ENCODE results near the gene CCDC196. TPM values are rescaled to one million over a fixed set of nuclear protein-coding genes. Genes with fewer than 3 reads are reported as not detected.
"Not testable (repeated sequence)": the region's sequence is repeated elsewhere in the genome, so short reads cannot be mapped to it uniquely, and the experiment has no call there.

Gene CCDC196
- total RNA-seq, 1 experiment from 2014 or later: not detected

GRCh38 chr14:66501592-66501991 lies 15.4 kb downstream of the CCDC196 start:
- no peak overlapping the region for H3K4me2 ChIP-seq (ENCODE audit: insufficient read depth, insufficient read length, low read length)
- no peak overlapping the region for H3K18ac ChIP-seq (ENCODE audit: insufficient read length, low read depth, low read length)
- no peak overlapping the region for H2AFZ ChIP-seq (ENCODE audit: low read length)
- no peak overlapping the region for H3K9ac ChIP-seq (ENCODE audit: extremely low read depth, insufficient read length, low read length)
- no peak overlapping the region for H2BK12ac ChIP-seq (ENCODE audit: insufficient read length, low read depth, low read length)
- H3K79me2 ChIP-seq (ENCODE audit: insufficient read depth, low read length): no peaks in the 10 kb centered on the region
- no peaks in the 10 kb centered on the region for H3K27me3 ChIP-seq (ENCODE audit: insufficient read depth, low read length)
- H2AK5ac ChIP-seq (ENCODE audit: insufficient read length, low read length): no peak overlapping the region
- no peak overlapping the region for H4K91ac ChIP-seq (ENCODE audit: insufficient read length, low read depth, low read length)
- H3K4me1 Mint-ChIP-seq: no peaks in the 10 kb centered on the region
- H3K79me1 ChIP-seq (ENCODE audit: insufficient read depth, low read depth, low read length, poor library complexity, severe bottlenecking): no peaks in the 10 kb centered on the region
- no peak overlapping the region for H3K4me3 Mint-ChIP-seq
- peaks cover 7% of the 10 kb centered on the region for H3K27me3 Mint-ChIP-seq (ENCODE audit: low read depth)
- no peak overlapping the region for H3K23ac ChIP-seq (ENCODE audit: insufficient read length, low read depth, low read length)
- H3K4ac ChIP-seq (ENCODE audit: low read depth, low read length): no peak overlapping the region
- H2BK120ac ChIP-seq (ENCODE audit: low read depth, low read length, poor library complexity, severe bottlenecking): no peak overlapping the region
- no peak overlapping the region for H3T11ph ChIP-seq (ENCODE audit: low read length)
- H3K9me3 ChIP-seq (ENCODE audit: control insufficient read depth, low read depth, low read length): no peaks in the 10 kb centered on the region
- DNase-seq: no peak
- TF ChIP-seq, protein P1, sequence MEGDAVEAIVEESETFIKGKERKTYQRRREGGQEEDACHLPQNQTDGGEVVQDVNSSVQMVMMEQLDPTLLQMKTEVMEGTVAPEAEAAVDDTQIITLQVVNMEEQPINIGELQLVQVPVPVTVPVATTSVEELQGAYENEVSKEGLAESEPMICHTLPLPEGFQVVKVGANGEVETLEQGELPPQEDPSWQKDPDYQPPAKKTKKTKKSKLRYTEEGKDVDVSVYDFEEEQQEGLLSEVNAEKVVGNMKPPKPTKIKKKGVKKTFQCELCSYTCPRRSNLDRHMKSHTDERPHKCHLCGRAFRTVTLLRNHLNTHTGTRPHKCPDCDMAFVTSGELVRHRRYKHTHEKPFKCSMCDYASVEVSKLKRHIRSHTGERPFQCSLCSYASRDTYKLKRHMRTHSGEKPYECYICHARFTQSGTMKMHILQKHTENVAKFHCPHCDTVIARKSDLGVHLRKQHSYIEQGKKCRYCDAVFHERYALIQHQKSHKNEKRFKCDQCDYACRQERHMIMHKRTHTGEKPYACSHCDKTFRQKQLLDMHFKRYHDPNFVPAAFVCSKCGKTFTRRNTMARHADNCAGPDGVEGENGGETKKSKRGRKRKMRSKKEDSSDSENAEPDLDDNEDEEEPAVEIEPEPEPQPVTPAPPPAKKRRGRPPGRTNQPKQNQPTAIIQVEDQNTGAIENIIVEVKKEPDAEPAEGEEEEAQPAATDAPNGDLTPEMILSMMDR (conservative IDR thresholded peaks at IDR 0.05): no peak
- no peak overlapping the region for H3K27ac ChIP-seq (ENCODE audit: insufficient read length, low read depth, low read length)
- no peaks in the 10 kb centered on the region for H3K23me2 ChIP-seq (ENCODE audit: insufficient read length, low read depth, low read length, poor library complexity, severe bottlenecking)
- H2BK5ac ChIP-seq (ENCODE audit: insufficient read length, low read length): no peak overlapping the region
- no peaks in the 10 kb centered on the region for H4K20me1 ChIP-seq (ENCODE audit: control insufficient read depth, insufficient read depth, insufficient read length)
- no peak overlapping the region for H2BK20ac ChIP-seq (ENCODE audit: low read depth, low read length, poor library complexity, severe bottlenecking)
- H3K36me3 Mint-ChIP-seq (ENCODE audit: insufficient read depth in 1 of 3, low read depth in 3 of 3): peaks cover 0 to 4% (median 0%) of the 10 kb centered on the region in 3 experiments; a peak in 2 of 7 replicates
- no peak overlapping the region for H3K14ac ChIP-seq (ENCODE audit: insufficient read depth, low read length)
- no peaks in the 10 kb centered on the region for H3K4me1 ChIP-seq (ENCODE audit: insufficient read depth, low read length)
- H4K8ac ChIP-seq (replicated peaks; ENCODE audit: insufficient read length, low read depth, low read length): no peak overlapping the region
- no peak overlapping the region; a peak in 1 of 7 replicates for H3K27ac Mint-ChIP-seq
- no peaks in the 10 kb centered on the region for H3K9me3 Mint-ChIP-seq
- H4K5ac ChIP-seq (ENCODE audit: insufficient read length, low read depth, low read length): no peak overlapping the region
- H2BK15ac ChIP-seq (ENCODE audit: low read depth, low read length): no peak overlapping the region
- H3K56ac ChIP-seq (ENCODE audit: insufficient read length, low read depth, low read length): no peak overlapping the region
- WGBS (ENCODE audit: extremely low coverage, insufficient read length, low lambda C conversion rate): no CpG with 5 or more reads among the region's 4 CpGs

- not testable (repeated sequence) for H3K4me1 ChIP-seq (ENCODE audit: insufficient read depth, low read length); H2BK5ac ChIP-seq (ENCODE audit: insufficient read length, low read length); H3K27me3 ChIP-seq (ENCODE audit: insufficient read depth, low read length); H2BK15ac ChIP-seq (ENCODE audit: low read depth, low read length); H3K4me3 Mint-ChIP-seq; H3K23me2 ChIP-seq (ENCODE audit: insufficient read length, low read depth, low read length, poor library complexity, severe bottlenecking); H3K9me3 ChIP-seq (ENCODE audit: control insufficient read depth, low read depth, low read length); H3K9ac ChIP-seq (ENCODE audit: extremely low read depth, insufficient read length, low read length); H4K5ac ChIP-seq (ENCODE audit: insufficient read length, low read depth, low read length); H3T11ph ChIP-seq (ENCODE audit: low read length); H3K36me3 Mint-ChIP-seq (ENCODE audit: insufficient read depth in 1 of 3, low read depth in 3 of 3); H3K9me3 Mint-ChIP-seq; H3K79me2 ChIP-seq (ENCODE audit: insufficient read depth, low read length); H4K20me1 ChIP-seq (ENCODE audit: control insufficient read depth, insufficient read depth, insufficient read length); H3K4ac ChIP-seq (ENCODE audit: low read depth, low read length); H3K14ac ChIP-seq (ENCODE audit: insufficient read depth, low read length); H3K56ac ChIP-seq (ENCODE audit: insufficient read length, low read depth, low read length); H2BK20ac ChIP-seq (ENCODE audit: low read depth, low read length, poor library complexity, severe bottlenecking); H3K27me3 Mint-ChIP-seq (ENCODE audit: low read depth); H3K27ac Mint-ChIP-seq; H3K27ac ChIP-seq (ENCODE audit: insufficient read length, low read depth, low read length); H3K23ac ChIP-seq (ENCODE audit: insufficient read length, low read depth, low read length); H4K8ac ChIP-seq (replicated peaks; ENCODE audit: insufficient read length, low read depth, low read length); H3K79me1 ChIP-seq (ENCODE audit: insufficient read depth, low read depth, low read length, poor library complexity, severe bottlenecking); DNase-seq; H4K91ac ChIP-seq (ENCODE audit: insufficient read length, low read depth, low read length); H2AK5ac ChIP-seq (ENCODE audit: insufficient read length, low read length); H3K4me2 ChIP-seq (ENCODE audit: insufficient read depth, insufficient read length, low read length); H3K18ac ChIP-seq (ENCODE audit: insufficient read length, low read depth, low read length); H2BK12ac ChIP-seq (ENCODE audit: insufficient read length, low read depth, low read length); H2AFZ ChIP-seq (ENCODE audit: low read length); H2BK120ac ChIP-seq (ENCODE audit: low read depth, low read length, poor library complexity, severe bottlenecking); H3K4me1 Mint-ChIP-seq
- no CpG with 5 or more reads among the region's 5 CpGs for WGBS (ENCODE audit: extremely low coverage, insufficient read length, low lambda C conversion rate)
These were observed 16.7 kb downstream of the CCDC196 start for GRCh38 chr14:66502836-66503235.

Measured in H9 (cell line).